K562 (cell line): Measurements from ENCODE around the gene TXNRD2. TPM values are rescaled to one million over a fixed set of nuclear protein-coding genes. Genes with fewer than 3 reads are reported as not detected.

ENCODE experiments used
- ATAC-seq: fragments of 200-7000 bp; cut with Tn5 transposase; 3 replicates; pipeline ENCODE4 v1.9.1; 2020; ENCODE audit warnings: moderate library complexity
- BruUV-seq: library from RNA; stranded (reverse); fragments of 400-500 nt; replicated peaks from 2 replicates; lab custom pipeline; 2021; lab: Mats Ljungman, UMichigan
- CTCF ChIA-PET: fragments of 300-600 bp; formaldehyde crosslinking; extraction: SDS; loops from one replicate; lab custom pipeline; 2021; ENCODE audit warnings: low intra/inter-chr PET ratio; lab: Yijun Ruan, JAX
- POLR2A ChIA-PET: fragments of 300-600, 350-650 bp; sonication (Branson Sonifier 250); formaldehyde crosslinking; extraction: SDS; loops from one replicate; lab custom pipeline; 2021; ENCODE audit warnings: antibody characterized with exemption, inconsistent platforms; lab: Yijun Ruan, JAX
- DNase-seq, 4 experiments: peaks; one replicate each; pipeline versions ENCODE4 v3.0.0 to v3.0.0-alpha.2; 2011 to 2018; ENCODE audit warnings: low spot score in 3 of 4, mixed read lengths in 3 of 4; ENCODE audit errors: extremely low read depth in 1 of 4
- FAIRE-seq: peaks from 2 replicates; lab custom pipeline; 2011; peaks lifted over from hg19 to GRCh38; lab: Jason Lieb, UNC
- H2AFZ ChIP-seq: 2 replicates; pipeline ENCODE4 v1.6.0; 2011; ENCODE audit warnings: low read depth, low read length, control low read depth, inconsistent platforms
- H3K27ac ChIP-seq: fragments of 200-600 bp; 3 replicates; pipeline ENCODE4 v1.8.0; 2011; ENCODE audit warnings: low read depth, mild to moderate bottlenecking, control low read depth, inconsistent platforms, low read length, moderate library complexity, mixed read lengths; ENCODE audit errors: extremely low read depth
- H3K27me3 ChIP-seq, 2 experiments: fragments of 300-600 bp in 1 of 2; 2 replicates in 1 of 2; 3 replicates in 1 of 2; pipeline versions ENCODE4 v1.6.0 to v1.8.0; 2011; ENCODE audit warnings: inconsistent platforms in 2 of 2, low read length in 2 of 2, mild to moderate bottlenecking in 1 of 2, mixed read lengths in 1 of 2, moderate library complexity in 1 of 2; ENCODE audit not compliant: control insufficient read depth in 2 of 2, insufficient read depth in 2 of 2
- H3K36me3 ChIP-seq: fragments of 300-600 bp; 3 replicates; pipeline ENCODE4 v1.8.0; 2011; ENCODE audit warnings: mild to moderate bottlenecking, low read length, inconsistent platforms; ENCODE audit not compliant: control insufficient read depth, insufficient read depth
- H3K4me1 ChIP-seq, 2 experiments: fragments of 200-600 bp in 1 of 2; replicated peaks in 1 of 2; 2 replicates in 1 of 2; 3 replicates in 1 of 2; pipeline versions ENCODE4 v1.5.1 to v1.8.0; 2011; ENCODE audit warnings: inconsistent platforms in 2 of 2, low read length in 2 of 2, mild to moderate bottlenecking in 1 of 2, mixed read lengths in 1 of 2, moderate library complexity in 1 of 2; ENCODE audit not compliant: control insufficient read depth in 2 of 2, insufficient read depth in 2 of 2
- H3K4me2 ChIP-seq: 2 replicates; pipeline ENCODE4 v1.6.1; 2011; ENCODE audit warnings: low read length, control low read depth, inconsistent platforms, mixed read lengths; ENCODE audit not compliant: insufficient read depth
- H3K4me3 ChIP-seq: fragments of 200-600 bp; sonication (generic), shearing (Covaris generic); 2 replicates; pipeline ENCODE4 v1.5.1; 2016; ENCODE audit warnings: control low read depth, inconsistent platforms
- H3K79me2 ChIP-seq: fragments of 200-600 bp; 3 replicates; pipeline ENCODE4 v1.8.0; 2011; ENCODE audit warnings: low read length, inconsistent platforms; ENCODE audit not compliant: control insufficient read depth, insufficient read depth
- H3K9ac ChIP-seq, 2 experiments: 2 replicates each; pipeline versions ENCODE4 v1.6.0 to v1.6.1; 2011; ENCODE audit warnings: low read depth in 2 of 2, low read length in 2 of 2, control low read depth in 1 of 2, inconsistent platforms in 1 of 2, mild to moderate bottlenecking in 1 of 2, mixed read lengths in 1 of 2; ENCODE audit not compliant: insufficient read depth in 1 of 2
- H3K9me1 ChIP-seq: one replicate; pipeline ENCODE4 v1.6.0; 2011; ENCODE audit warnings: inconsistent platforms, mild to moderate bottlenecking, low read length, moderate library complexity; ENCODE audit not compliant: control insufficient read depth, insufficient read depth
- H3K9me3 ChIP-seq: replicated peaks from 2 replicates; pipeline ENCODE4 v1.5.1; 2011; ENCODE audit warnings: low read depth, low read length, inconsistent platforms; ENCODE audit not compliant: control insufficient read depth, insufficient read depth
- H4K20me1 ChIP-seq: replicated peaks from 2 replicates; pipeline ENCODE4 v1.6.1; 2011; ENCODE audit warnings: low read length, inconsistent platforms, mixed read lengths; ENCODE audit not compliant: control insufficient read depth, insufficient read depth
- HNRNPH1 ChIP-seq: fragments of 200-400 bp; formaldehyde crosslinking; optimal IDR thresholded peaks from 2 replicates; pipeline ENCODE3; 2017; ENCODE audit warnings: low read depth, mild to moderate bottlenecking, low read length, moderate library complexity
- LEF1 ChIP-seq: fragments of 450-650 bp; IDR thresholded peaks from 2 replicates; pipeline ENCODE4 v1.6.1; 2016; ENCODE audit warnings: mild to moderate bottlenecking
- MAFK ChIP-seq: IDR thresholded peaks from 2 replicates; pipeline ENCODE4 v1.6.1; 2011; ENCODE audit warnings: low read length, improper control_type of control experiment
- NFYB ChIP-seq: IDR thresholded peaks from 2 replicates; pipeline ENCODE4 v1.6.1; 2011; ENCODE audit warnings: mild to moderate bottlenecking, moderate library complexity; ENCODE audit not compliant: insufficient read length; ENCODE audit errors: extremely low read depth
- RBM15 ChIP-seq: fragments of 200-400 bp; formaldehyde crosslinking; IDR thresholded peaks from 2 replicates; pipeline ENCODE4 v1.6.1; 2018; ENCODE audit warnings: mild to moderate bottlenecking, low read length, moderate library complexity; ENCODE audit not compliant: insufficient read depth
- SAFB2 ChIP-seq: fragments of 200-400 bp; formaldehyde crosslinking; IDR thresholded peaks from 2 replicates; pipeline ENCODE4 v1.6.1; 2018; ENCODE audit warnings: borderline replicate concordance, low read length, low read depth, moderate library complexity; ENCODE audit not compliant: severe bottlenecking
- TEAD4 ChIP-seq, 2 experiments: sonication (generic) in 1 of 2; formaldehyde crosslinking in 1 of 2; IDR thresholded peaks; 2 replicates each; pipeline versions ENCODE4 v1.6.1 to v1.8.0; 2012 to 2022; ENCODE audit warnings: borderline replicate concordance in 1 of 2, inconsistent platforms in 1 of 2, low read length in 1 of 2, mild to moderate bottlenecking in 1 of 2, missing genetic modification reagents in 1 of 2
- THRB ChIP-seq: fragments of 450-650 bp; formaldehyde crosslinking; conservative IDR thresholded peaks from 2 replicates; pipeline ENCODE4 v1.4.0; 2022; ENCODE audit warnings: mild to moderate bottlenecking, missing genetic modification characterization
- TOE1 ChIP-seq, 2 experiments: fragments of 450-650 bp in 1 of 2; sonication (generic) in 1 of 2; formaldehyde crosslinking in 1 of 2; IDR thresholded peaks; 2 replicates each; pipeline versions ENCODE4 v1.7.1 to v1.8.0; 2016 to 2022; ENCODE audit warnings: borderline replicate concordance in 2 of 2, mild to moderate bottlenecking in 2 of 2, antibody characterized with exemption in 1 of 2, inconsistent platforms in 1 of 2, low read depth in 1 of 2, missing genetic modification reagents in 1 of 2, moderate library complexity in 1 of 2
- VEZF1 ChIP-seq: fragments of 200-800 bp; sonication (Bioruptor generic); IDR thresholded peaks from 2 replicates; pipeline ENCODE4 v1.6.1; 2017; ENCODE audit warnings: missing genetic modification characterization, missing compliant biosample characterization
- WHSC1 ChIP-seq: IDR thresholded peaks from one replicate; pipeline ENCODE4 v1.6.1; 2012; ENCODE audit warnings: low read length, control low read depth, inconsistent platforms
- ZBTB26 ChIP-seq: fragments of 450-650 bp; formaldehyde crosslinking; IDR thresholded peaks from 2 replicates; pipeline ENCODE4 v1.4.0; 2022; ENCODE audit warnings: missing genetic modification characterization
- ZNF121 ChIP-seq: sonication (generic); formaldehyde crosslinking; conservative IDR thresholded peaks from 2 replicates; pipeline ENCODE4 v1.8.0; 2022; ENCODE audit warnings: missing genetic modification reagents
- ZNF717 ChIP-seq: fragments of 250-450 bp; sonication (Bioruptor Pico); IDR thresholded peaks from 2 replicates; pipeline ENCODE4 v1.5.0; 2021
- ZNF76 ChIP-seq: fragments of 250-450 bp; sonication (Bioruptor Pico); IDR thresholded peaks from 2 replicates; pipeline ENCODE4 v1.4.0; 2020; ENCODE audit warnings: mild to moderate bottlenecking, moderate library complexity, borderline replicate concordance
- ZNF764 ChIP-seq: fragments of 250-450 bp; sonication (Bioruptor Pico); IDR thresholded peaks from 2 replicates; pipeline ENCODE4 v1.4.0; 2020; ENCODE audit warnings: low read depth, mild to moderate bottlenecking, moderate library complexity
- WGBS: fragments of 100-300 bp; shearing (Covaris generic); methylation state at CpG from one replicate; pipeline ENCODE4 v1.1.6; 2016; ENCODE audit warnings: low coverage, mixed read lengths; ENCODE audit not compliant: insufficient coverage; ENCODE audit errors: missing lambda C conversion rate; 5-methylcytosine and 5-hydroxymethylcytosine counted together
- in situ Hi-C: fragments of 300-500 bp; cut with MboI; formaldehyde crosslinking; loops from 4 replicates; pipeline ENCODE4 v1.15.0; 2018; ENCODE audit warnings: inconsistent platforms, mixed read lengths
- intact Hi-C: fragments of 100-400 bp; cut with micrococcal nuclease; formaldehyde crosslinking; loops from 2 replicates; pipeline ENCODE4 v1.14.2; 2022
- polyA plus RNA-seq, 8 experiments: library from polyadenylated mRNA; depleted of rRNA in 4 of 8; stranded (reverse) in 5 of 8; unstranded in 3 of 8; fragments of >200 nt; fragmentation: Nextera tagmentation in 2 of 8; fragmentation: Illumina TruSeq in 1 of 8; extraction: Ambion mirVana in 2 of 8; extraction: Trizol in 1 of 8; gene quantifications; 2 replicates each; pipeline versions ENCODE4 v1.2.1 to v1.2.3, GENCODE V29; 2011 to 2014; ENCODE audit warnings: inconsistent platforms in 1 of 8, missing spikeins in 1 of 8
- total RNA-seq, 7 experiments: library from RNA; depleted of rRNA in 6 of 7; stranded (reverse); fragments of >200 nt in 6 of 7; fragmentation: Illumina TruSeq in 2 of 7; extraction: Trizol in 2 of 7; gene quantifications; 2 replicates each; pipeline versions ENCODE4 v1.2.1 to v1.2.3, GENCODE V29; 2011 to 2021; ENCODE audit warnings: low replicate concordance in 1 of 7

Gene TXNRD2
- total and polyA plus RNA-seq, 9 of the 15 experiments (the other 6 are each of a cell fraction or from before 2014, with no cell fraction given): 3.3 to 80.2 (median 49.4) TPM

GRCh38 chr22:19862619-19863246 is 78.9 kb downstream of the TXNRD2 start:
- no peak for ATAC-seq
- Histone ChIP-seq H3K36me3 (no peaks in the 10 kb centered on the region), H3K4me3 (no peak overlapping the region), H3K27ac (no peak overlapping the region), H3K9me1 (no peaks in the 10 kb centered on the region), H3K9ac (no peak overlapping the region), H3K4me2 (no peak overlapping the region), H3K27me3 (no peaks in the 10 kb centered on the region), H2AFZ (no peak overlapping the region), H3K9me3 (no peaks in the 10 kb centered on the region), H4K20me1 (no peaks in the 10 kb centered on the region), H3K79me2 (no peaks in the 10 kb centered on the region), H3K4me1 (peaks cover 0 to 8% of the 10 kb centered on the region in 2 experiments; a peak in 3 of 5 replicates)
- BruUV-seq: no TSS peak
- POLR2A ChIA-PET: interaction anchor here (0.6 to 6.0 kb wide), 8 partner anchors 8 to 89 kb away, joined by 3 to 51 read pairs (median 5); partner anchors contain the start of genes GNB1L and RTL10
- in situ Hi-C loops: no loop called here
- FAIRE-seq: no peak
- CTCF ChIA-PET: no interaction called here
- intact Hi-C loops: no loop called here
- WGBS: 72% methylated on average over 13 of the region's 13 CpGs
- no peak for DNase-seq
- TF ChIP-seq NFYB (no peak), TEAD4 (IDR thresholded peaks at IDR 0.05; ENCODE audit: low read length) (no peak), TEAD4 (CRISPR knock-in tag; IDR thresholded peaks at IDR 0.05; ENCODE audit: borderline replicate concordance) (no peak), TOE1 (IDR thresholded peaks at IDR 0.05; ENCODE audit: borderline replicate concordance) (no peak), TOE1 (CRISPR knock-in tag; IDR thresholded peaks at IDR 0.05; ENCODE audit: borderline replicate concordance, low read depth) (no peak), VEZF1 (CRISPR knock-in tag) (no peak), SAFB2 (no peak), ZNF76 (CRISPR knock-in tag) (no peak), THRB (0 out of 2 replicates have a peak, but pooled peaks have one; percentile 14), LEF1 (no peak), ZNF764 (CRISPR knock-in tag) (0 out of 2 replicates have a peak, but pooled peaks have one; percentile 50), ZNF121 (no peak), HNRNPH1 (no peak), ZBTB26 (0 out of 2 replicates have a peak, but pooled peaks have one; percentile 75), MAFK (no peak), WHSC1 (no peak), RBM15 (no peak), ZNF717 (CRISPR knock-in tag) (no peak)
